GM23338 (cell line): ENCODE measurements around the gene RIC1. TPM values are rescaled to one million over a fixed set of nuclear protein-coding genes. Genes with fewer than 3 reads are reported as not detected.

Source experiments
- ATAC-seq: fragments of 200-7000 bp; cut with Tn5 transposase; 3 replicates; pipeline ENCODE4 v1.9.1; 2020
- DNase-seq: peaks from one replicate; pipeline ENCODE4 v3.0.0-alpha.2; 2015; ENCODE audit warnings: low spot score
- H2AFZ ChIP-seq: fragments of 200-600 bp; sonication (generic); 2 replicates; pipeline ENCODE4 v1.8.0; 2016; ENCODE audit warnings: antibody characterized with exemption, mild to moderate bottlenecking, moderate library complexity
- H3F3A ChIP-seq: fragments of 200-600 bp; sonication (generic); replicated peaks from 2 replicates; pipeline ENCODE4 v1.8.0; 2017; ENCODE audit warnings: antibody characterized with exemption, mixed run types, low read depth
- H3K27ac ChIP-seq: fragments of 200-600 bp; sonication (generic); 2 replicates; pipeline ENCODE4 v1.6.1; 2016; ENCODE audit warnings: low read depth
- H3K27me3 ChIP-seq: fragments of 200-600 bp; sonication (generic); 2 replicates; pipeline ENCODE4 v1.8.0; 2016; ENCODE audit warnings: mild to moderate bottlenecking, mixed run types, moderate library complexity; ENCODE audit not compliant: insufficient read depth
- H3K36me3 ChIP-seq: fragments of 200-600 bp; sonication (generic); 2 replicates; pipeline ENCODE4 v1.8.0; 2016; ENCODE audit warnings: mild to moderate bottlenecking; ENCODE audit not compliant: insufficient read depth
- H3K4me1 ChIP-seq: fragments of 200-600 bp; sonication (generic); 2 replicates; pipeline ENCODE4 v1.8.0; 2016; ENCODE audit warnings: mild to moderate bottlenecking, moderate library complexity; ENCODE audit not compliant: insufficient read depth
- H3K4me2 ChIP-seq: fragments of 200-600 bp; sonication (generic); 2 replicates; pipeline ENCODE4 v1.7.1; 2017; ENCODE audit warnings: mixed run types
- H3K4me3 ChIP-seq: fragments of 200-600 bp; sonication (generic); 2 replicates; pipeline ENCODE4 v1.6.1; 2016; ENCODE audit warnings: mixed run types
- H3K79me2 ChIP-seq: fragments of 200-600 bp; sonication (generic); replicated peaks from 2 replicates; pipeline ENCODE4 v1.8.0; 2017; ENCODE audit warnings: mild to moderate bottlenecking; ENCODE audit not compliant: insufficient read depth
- H3K9me2 ChIP-seq: fragments of 200-600 bp; sonication (generic); 2 replicates; pipeline ENCODE4 v1.8.0; 2017; ENCODE audit not compliant: insufficient read depth
- H4K20me1 ChIP-seq: fragments of 200-600 bp; sonication (generic); replicated peaks from 2 replicates; pipeline ENCODE4 v1.8.0; 2017; ENCODE audit warnings: mild to moderate bottlenecking; ENCODE audit not compliant: insufficient read depth
- H3K27ac Mint-ChIP-seq: 2 replicates; pipeline ENCODE4 v1.8.0; 2020; ENCODE audit warnings: inconsistent platforms, mild to moderate bottlenecking, moderate library complexity, mixed read lengths
- H3K27me3 Mint-ChIP-seq: 3 replicates; pipeline ENCODE4 v1.8.0; 2022; ENCODE audit warnings: low read depth, mild to moderate bottlenecking, moderate library complexity, mixed read lengths, inconsistent platforms; ENCODE audit not compliant: insufficient read depth, poor library complexity
- H3K36me3 Mint-ChIP-seq: 3 replicates; pipeline ENCODE4 v1.8.0; 2021; ENCODE audit warnings: low read depth, mild to moderate bottlenecking, inconsistent platforms, moderate library complexity, mixed read lengths
- H3K4me1 Mint-ChIP-seq: 3 replicates; pipeline ENCODE4 v1.8.0; 2020; ENCODE audit warnings: mild to moderate bottlenecking, inconsistent platforms, mixed read lengths
- H3K4me3 Mint-ChIP-seq: 3 replicates; pipeline ENCODE4 v1.8.0; 2021; ENCODE audit warnings: moderate library complexity, mild to moderate bottlenecking, inconsistent platforms, mixed read lengths
- H3K9me3 Mint-ChIP-seq: 3 replicates; pipeline ENCODE4 v1.8.0; 2020; ENCODE audit warnings: moderate library complexity, mild to moderate bottlenecking, inconsistent platforms, mixed read lengths
- CREB1 ChIP-seq: fragments of 250-450 bp; sonication (Bioruptor Pico); IDR thresholded peaks from 2 replicates; pipeline ENCODE4 v1.5.0; 2020; ENCODE audit warnings: low read depth, mild to moderate bottlenecking, moderate library complexity
- EZH2 ChIP-seq: fragments of 200-600 bp; sonication (generic); IDR thresholded peaks from one replicate; pipeline ENCODE4 v1.8.0; 2017; ENCODE audit warnings: antibody characterized with exemption, mild to moderate bottlenecking, low read depth; ENCODE audit not compliant: unreplicated experiment
- EZH2phosphoT487 ChIP-seq: fragments of 200-600 bp; sonication (generic); IDR thresholded peaks from one replicate; pipeline ENCODE4 v1.8.1; 2018; ENCODE audit warnings: antibody characterized with exemption; ENCODE audit not compliant: unreplicated experiment
- JUNB ChIP-seq: IDR thresholded peaks from one replicate; pipeline ENCODE4 v1.6.1; 2016; ENCODE audit warnings: antibody characterized with exemption; ENCODE audit not compliant: unreplicated experiment
- NANOG ChIP-seq: IDR thresholded peaks from 2 replicates; pipeline ENCODE4 v1.6.1; 2016; ENCODE audit warnings: antibody characterized with exemption, borderline replicate concordance
- POLR2AphosphoS5 ChIP-seq: IDR thresholded peaks from 2 replicates; pipeline ENCODE4 v1.6.1; 2016; ENCODE audit warnings: antibody characterized with exemption, low read depth
- STAT1 ChIP-seq: IDR thresholded peaks from one replicate; pipeline ENCODE4 v1.6.1; 2016; ENCODE audit warnings: antibody characterized with exemption; ENCODE audit not compliant: unreplicated experiment
- ZNF114 ChIP-seq: fragments of 250-450 bp; sonication (Bioruptor Pico); IDR thresholded peaks from 2 replicates; pipeline ENCODE4 v1.5.0; 2020; ENCODE audit warnings: mild to moderate bottlenecking, moderate library complexity
- ZNF331 ChIP-seq: fragments of 250-450 bp; sonication (Bioruptor Pico); IDR thresholded peaks from 2 replicates; pipeline ENCODE4 v1.5.0; 2020; ENCODE audit warnings: low read depth, mild to moderate bottlenecking, moderate library complexity
- polyA plus RNA-seq: library from polyadenylated mRNA; unstranded; fragments of >200 nt; fragmentation: Nextera tagmentation; extraction: Ambion mirVana; gene quantifications from 2 replicates; pipeline ENCODE4 v1.2.1, GENCODE V29; 2016
- total RNA-seq: library from RNA; depleted of rRNA; stranded (reverse); fragments of >200 nt; shearing (Covaris generic); gene quantifications from 2 replicates; pipeline ENCODE4 v1.2.3, GENCODE V29; 2014
- TF ChIP-seq, protein P1 (sequence below): IDR thresholded peaks from 2 replicates; pipeline ENCODE4 v1.6.1; 2016; ENCODE audit warnings: antibody characterized with exemption
- TF ChIP-seq, protein P2 (sequence below): IDR thresholded peaks from one replicate; pipeline ENCODE4 v1.6.1; 2018; ENCODE audit warnings: antibody characterized with exemption; ENCODE audit not compliant: unreplicated experiment
- TF ChIP-seq, protein P3 (sequence below), 2 experiments: fragments of 200-600 bp in 1 of 2; sonication (generic) in 1 of 2; conservative IDR thresholded peaks; 2 replicates each; pipeline versions ENCODE4 v1.5.1 to v1.6.1; 2016 to 2017; ENCODE audit warnings: antibody characterized with exemption in 2 of 2, low read depth in 2 of 2, mild to moderate bottlenecking in 2 of 2, moderate library complexity in 1 of 2

The RIC1 gene
- total and polyA plus RNA-seq, 2 experiments from 2014 or later = 7.8 to 34.9 TPM

DNA sequence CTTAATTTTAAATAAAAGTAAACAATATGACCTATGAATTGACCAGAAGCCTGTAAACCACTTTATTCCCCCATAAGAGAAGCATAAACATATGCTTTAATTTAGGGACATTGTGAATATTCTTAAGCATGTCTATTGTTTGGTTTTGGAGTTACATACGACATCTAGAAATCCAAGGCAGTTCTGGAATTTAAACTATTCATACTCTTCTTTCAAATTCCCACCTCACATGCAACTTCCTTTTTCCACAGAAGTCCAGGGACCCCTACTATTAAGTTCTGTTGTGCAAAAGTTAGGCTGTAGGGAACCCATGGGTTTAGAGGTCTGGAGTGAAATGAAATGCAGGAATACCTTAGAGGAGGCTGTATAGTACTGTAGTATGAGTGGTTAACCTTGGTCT lies 2.1 kb downstream of the RIC1 start (continued):
- TF ChIP-seq, protein P1, sequence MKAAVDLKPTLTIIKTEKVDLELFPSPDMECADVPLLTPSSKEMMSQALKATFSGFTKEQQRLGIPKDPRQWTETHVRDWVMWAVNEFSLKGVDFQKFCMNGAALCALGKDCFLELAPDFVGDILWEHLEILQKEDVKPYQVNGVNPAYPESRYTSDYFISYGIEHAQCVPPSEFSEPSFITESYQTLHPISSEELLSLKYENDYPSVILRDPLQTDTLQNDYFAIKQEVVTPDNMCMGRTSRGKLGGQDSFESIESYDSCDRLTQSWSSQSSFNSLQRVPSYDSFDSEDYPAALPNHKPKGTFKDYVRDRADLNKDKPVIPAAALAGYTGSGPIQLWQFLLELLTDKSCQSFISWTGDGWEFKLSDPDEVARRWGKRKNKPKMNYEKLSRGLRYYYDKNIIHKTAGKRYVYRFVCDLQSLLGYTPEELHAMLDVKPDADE = no peak
- no peak for TF ChIP-seq STAT1
- TF ChIP-seq EZH2 = no peak
- no peak for TF ChIP-seq CREB1 (CRISPR knock-in tag)
- TF ChIP-seq ZNF331 (CRISPR knock-in tag) = no peak
- no peak for TF ChIP-seq ZNF114 (CRISPR knock-in tag)
- TF ChIP-seq, protein P2, sequence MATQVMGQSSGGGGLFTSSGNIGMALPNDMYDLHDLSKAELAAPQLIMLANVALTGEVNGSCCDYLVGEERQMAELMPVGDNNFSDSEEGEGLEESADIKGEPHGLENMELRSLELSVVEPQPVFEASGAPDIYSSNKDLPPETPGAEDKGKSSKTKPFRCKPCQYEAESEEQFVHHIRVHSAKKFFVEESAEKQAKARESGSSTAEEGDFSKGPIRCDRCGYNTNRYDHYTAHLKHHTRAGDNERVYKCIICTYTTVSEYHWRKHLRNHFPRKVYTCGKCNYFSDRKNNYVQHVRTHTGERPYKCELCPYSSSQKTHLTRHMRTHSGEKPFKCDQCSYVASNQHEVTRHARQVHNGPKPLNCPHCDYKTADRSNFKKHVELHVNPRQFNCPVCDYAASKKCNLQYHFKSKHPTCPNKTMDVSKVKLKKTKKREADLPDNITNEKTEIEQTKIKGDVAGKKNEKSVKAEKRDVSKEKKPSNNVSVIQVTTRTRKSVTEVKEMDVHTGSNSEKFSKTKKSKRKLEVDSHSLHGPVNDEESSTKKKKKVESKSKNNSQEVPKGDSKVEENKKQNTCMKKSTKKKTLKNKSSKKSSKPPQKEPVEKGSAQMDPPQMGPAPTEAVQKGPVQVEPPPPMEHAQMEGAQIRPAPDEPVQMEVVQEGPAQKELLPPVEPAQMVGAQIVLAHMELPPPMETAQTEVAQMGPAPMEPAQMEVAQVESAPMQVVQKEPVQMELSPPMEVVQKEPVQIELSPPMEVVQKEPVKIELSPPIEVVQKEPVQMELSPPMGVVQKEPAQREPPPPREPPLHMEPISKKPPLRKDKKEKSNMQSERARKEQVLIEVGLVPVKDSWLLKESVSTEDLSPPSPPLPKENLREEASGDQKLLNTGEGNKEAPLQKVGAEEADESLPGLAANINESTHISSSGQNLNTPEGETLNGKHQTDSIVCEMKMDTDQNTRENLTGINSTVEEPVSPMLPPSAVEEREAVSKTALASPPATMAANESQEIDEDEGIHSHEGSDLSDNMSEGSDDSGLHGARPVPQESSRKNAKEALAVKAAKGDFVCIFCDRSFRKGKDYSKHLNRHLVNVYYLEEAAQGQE = no peak
- no peak for TF ChIP-seq POLR2AphosphoS5
- TF ChIP-seq EZH2phosphoT487 = no peak

DNA sequence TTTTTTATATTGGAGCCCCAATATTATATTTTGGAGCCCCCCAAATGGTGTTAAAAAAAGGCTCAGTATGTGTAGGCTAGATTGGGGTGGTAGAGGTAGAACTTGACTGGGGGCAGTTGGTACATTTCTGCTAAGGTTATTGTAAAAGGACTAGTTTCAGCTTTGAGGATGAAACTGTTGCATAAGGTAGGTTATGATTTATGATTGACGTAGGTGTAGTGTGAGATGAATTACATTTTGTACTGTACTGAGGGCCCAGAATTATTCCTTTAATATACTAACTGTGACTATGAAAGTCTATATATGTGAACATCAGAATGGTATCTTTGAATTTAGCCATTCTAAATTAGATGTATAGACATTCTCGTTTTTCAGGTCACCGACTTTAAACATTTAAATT lies 3.6 kb downstream of the RIC1 start:
- no peak overlapping the region for H3K4me2 ChIP-seq
- no peaks in the 10 kb centered on the region for H4K20me1 ChIP-seq
- TF ChIP-seq NANOG = no peak
- no peak for TF ChIP-seq ZNF114 (CRISPR knock-in tag)
- no peak for TF ChIP-seq STAT1
- TF ChIP-seq CREB1 (CRISPR knock-in tag) = no peak
- TF ChIP-seq, protein P3, sequence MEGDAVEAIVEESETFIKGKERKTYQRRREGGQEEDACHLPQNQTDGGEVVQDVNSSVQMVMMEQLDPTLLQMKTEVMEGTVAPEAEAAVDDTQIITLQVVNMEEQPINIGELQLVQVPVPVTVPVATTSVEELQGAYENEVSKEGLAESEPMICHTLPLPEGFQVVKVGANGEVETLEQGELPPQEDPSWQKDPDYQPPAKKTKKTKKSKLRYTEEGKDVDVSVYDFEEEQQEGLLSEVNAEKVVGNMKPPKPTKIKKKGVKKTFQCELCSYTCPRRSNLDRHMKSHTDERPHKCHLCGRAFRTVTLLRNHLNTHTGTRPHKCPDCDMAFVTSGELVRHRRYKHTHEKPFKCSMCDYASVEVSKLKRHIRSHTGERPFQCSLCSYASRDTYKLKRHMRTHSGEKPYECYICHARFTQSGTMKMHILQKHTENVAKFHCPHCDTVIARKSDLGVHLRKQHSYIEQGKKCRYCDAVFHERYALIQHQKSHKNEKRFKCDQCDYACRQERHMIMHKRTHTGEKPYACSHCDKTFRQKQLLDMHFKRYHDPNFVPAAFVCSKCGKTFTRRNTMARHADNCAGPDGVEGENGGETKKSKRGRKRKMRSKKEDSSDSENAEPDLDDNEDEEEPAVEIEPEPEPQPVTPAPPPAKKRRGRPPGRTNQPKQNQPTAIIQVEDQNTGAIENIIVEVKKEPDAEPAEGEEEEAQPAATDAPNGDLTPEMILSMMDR (conservative IDR thresholded peaks at IDR 0.05; ENCODE audit: low read depth in 2 of 2) = no peak
- TF ChIP-seq, protein P2 = no peak
- no peak for TF ChIP-seq JUNB
- no peak for TF ChIP-seq ZNF331 (CRISPR knock-in tag)

More for the DNA sequence above, 3.6 kb downstream of the RIC1 start:
- Mint-ChIP-seq H3K27me3 (peaks cover 12% of the 10 kb centered on the region), H3K9me3 (peaks cover 7% of the 10 kb centered on the region; the same call in 1 of the 3 replicates), H3K4me3 (no peak overlapping the region), H3K36me3 (peaks cover 9% of the 10 kb centered on the region), H3K4me1 (peaks cover 24% of the 10 kb centered on the region), H3K27ac (no peak overlapping the region)
- no peak overlapping the region for H3K27ac ChIP-seq
- no peaks in the 10 kb centered on the region for H3F3A ChIP-seq
- H3K4me3 ChIP-seq = no peak overlapping the region
- H3K9me2 ChIP-seq = no peaks in the 10 kb centered on the region
- no peak overlapping the region for H2AFZ ChIP-seq
- H3K79me2 ChIP-seq = peaks cover 81% of the 10 kb centered on the region
- no peaks in the 10 kb centered on the region for H3K27me3 ChIP-seq
- H3K4me1 ChIP-seq = peaks cover 16% of the 10 kb centered on the region
- H3K36me3 ChIP-seq = no peaks in the 10 kb centered on the region
- ATAC-seq (no peak), DNase-seq (no peak)
